Activated CD4-positive, alpha-beta T cell treated with anti-CD3 and anti-CD28 coated beads, Interleukin-2, amount 10 ng/mL, durations not matched to agents 7 days and 5 days (primary cell): ENCODE data around the gene PRPF40B. TPM values are rescaled to one million over a fixed set of nuclear protein-coding genes. Genes with fewer than 3 reads are reported as not detected.

Experiments used
- CTCF ChIA-PET: fragments of 350-600 bp; sonication (Branson Sonifier 250); formaldehyde crosslinking; loops from one replicate; lab custom pipeline; 2021; ENCODE audit warnings: antibody characterized with exemption; lab: Charles Lee
- POLR2A ChIA-PET: fragments of 350-600 bp; sonication (Branson Sonifier 250); formaldehyde crosslinking; loops from one replicate; lab custom pipeline; 2021; ENCODE audit warnings: antibody characterized with exemption; lab: Charles Lee
- DNase-seq: peaks from one replicate; pipeline ENCODE4 v3.0.0-alpha.2; 2020
- H3K27ac Mint-ChIP-seq: one replicate; pipeline ENCODE4 v1.8.0; 2021; ENCODE audit warnings: mild to moderate bottlenecking, moderate library complexity, mixed read lengths
- H3K27me3 Mint-ChIP-seq: one replicate; pipeline ENCODE4 v1.8.0; 2021; ENCODE audit warnings: mixed read lengths
- H3K36me3 Mint-ChIP-seq: one replicate; pipeline ENCODE4 v1.8.0; 2021; ENCODE audit warnings: low read depth, mixed read lengths
- H3K4me1 Mint-ChIP-seq: one replicate; pipeline ENCODE4 v1.8.0; 2021; ENCODE audit warnings: mixed read lengths
- H3K4me3 Mint-ChIP-seq: one replicate; pipeline ENCODE4 v1.8.0; 2021; ENCODE audit warnings: mild to moderate bottlenecking, moderate library complexity, mixed read lengths
- H3K9me3 Mint-ChIP-seq: one replicate; pipeline ENCODE4 v1.8.0; 2021; ENCODE audit warnings: mixed read lengths
- total RNA-seq, 2 experiments: library from RNA; stranded (reverse); gene quantifications; one replicate each; pipeline ENCODE4 v1.2.3, GENCODE V29; 2021

The PRPF40B gene
- 10 to 100 TPM; 11.6 to 11.7 TPM for total RNA-seq

DNA sequence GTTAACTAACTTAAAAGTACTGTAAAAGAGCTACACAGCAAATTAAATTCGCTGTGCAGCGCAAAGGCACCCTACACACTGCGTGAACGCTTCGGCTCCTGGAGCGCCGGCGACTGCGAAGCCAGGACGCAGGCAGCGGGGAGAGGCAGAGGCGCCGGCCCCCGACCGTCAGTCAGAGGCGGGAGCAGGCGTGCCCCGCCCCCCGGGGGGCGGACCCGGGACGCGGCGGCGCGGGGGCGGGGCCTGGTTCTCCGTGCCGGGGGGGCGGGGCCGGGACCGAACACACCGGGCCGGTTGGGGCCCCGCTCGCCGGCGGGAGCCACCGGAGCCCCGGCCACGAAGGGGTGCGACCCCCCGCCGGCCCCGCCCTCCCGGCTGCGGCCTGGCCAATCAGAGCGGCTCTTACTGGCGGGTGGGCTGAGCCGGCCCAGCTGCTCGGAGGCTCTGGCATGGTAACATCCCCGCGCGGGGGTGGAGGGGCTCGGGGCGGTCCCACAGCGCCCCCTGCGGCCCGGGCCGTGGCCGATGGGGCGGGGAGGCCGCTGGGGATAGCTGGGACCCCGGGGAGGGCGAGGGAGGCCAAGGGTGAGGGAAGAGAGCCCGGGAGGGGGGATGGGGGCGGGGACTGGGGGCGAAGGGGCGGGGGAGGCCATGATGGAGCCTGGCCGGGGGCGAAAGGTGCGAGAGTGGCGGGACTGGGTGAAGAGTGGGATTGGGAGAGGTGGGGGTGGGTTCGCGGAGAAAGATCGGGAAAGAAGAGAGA is at the start of gene PRPF40B:
TSS of gene PRPF40B (plus strand) at position 420 of the 763 bp plus-strand sequence. CDS start at position 450, 30 bp downstream.
- Mint-ChIP-seq H3K27ac (peak within 1 kb of the TSS; percentile 91), H3K27me3 (peaks cover 21% of the 10 kb centered on the region), H3K4me1 (peaks cover 34% of the 10 kb centered on the region), H3K36me3 (no peaks in the 10 kb centered on the region), H3K9me3 (no peaks in the 10 kb centered on the region), H3K4me3 (peak within 1 kb of the TSS; percentile 81)
- ChIA-PET CTCF (interaction anchor here (0.6 to 2.3 kb wide), 12 partner anchors 8 to 200 kb away, joined by 3 to 12 read pairs (median 6); partner anchors contain the start of gene TMBIM6), POLR2A (interaction anchor here (0.6 kb wide), 2 partner anchors 118 to 493 kb away, joined by 3 to 4 read pairs; partner anchors contain the start of gene TMBIM6)
- DNase-seq: peak; percentile 84

DNA sequence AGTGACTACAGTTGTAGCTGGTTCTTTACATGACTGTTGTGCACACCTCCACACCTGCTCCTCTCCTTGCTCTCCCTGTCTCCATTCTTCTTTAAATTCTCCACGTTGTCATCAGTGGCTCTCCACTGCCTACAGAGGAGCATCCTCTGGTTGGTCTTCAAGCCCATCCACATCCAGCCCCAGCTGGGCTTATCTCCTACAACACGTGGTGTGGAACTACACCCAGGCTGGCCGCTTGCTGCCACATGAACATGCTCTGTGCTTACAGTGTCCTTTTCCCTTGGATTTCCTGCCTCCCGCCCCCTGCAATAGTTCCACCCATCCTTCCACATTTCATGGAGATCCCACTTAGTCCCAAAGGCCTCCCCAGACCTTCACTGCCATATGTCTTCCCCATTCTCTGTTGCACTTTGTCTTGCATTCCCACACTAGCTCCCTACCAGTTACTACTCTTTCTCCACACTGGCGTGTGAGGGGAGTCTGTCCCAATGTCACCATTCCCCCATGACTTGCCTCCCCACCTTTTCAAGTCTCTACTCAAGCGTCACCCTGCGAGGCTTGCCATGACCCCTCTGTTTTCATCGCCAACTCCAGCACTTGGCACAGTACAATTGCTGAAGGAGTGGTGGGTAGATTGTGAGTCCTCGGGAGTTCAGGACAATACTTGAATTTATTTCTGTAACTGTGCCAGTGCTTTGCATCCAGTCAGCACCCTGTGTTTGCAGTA is 45.6 kb upstream of the PRPF40B start:
- Mint-ChIP-seq H3K4me1 (peaks cover 22% of the 10 kb centered on the region), H3K36me3 (peaks cover 4% of the 10 kb centered on the region), H3K27ac (no peak overlapping the region), H3K27me3 (no peaks in the 10 kb centered on the region), H3K9me3 (no peaks in the 10 kb centered on the region), H3K4me3 (no peak overlapping the region)
- no peak for DNase-seq
- ChIA-PET CTCF (interaction anchor here (1.0 to 4.0 kb wide), 4 partner anchors 7 to 219 kb away, joined by 3 to 22 read pairs (median 4); no protein-coding TSS in a partner anchor), POLR2A (no interaction called here)

DNA sequence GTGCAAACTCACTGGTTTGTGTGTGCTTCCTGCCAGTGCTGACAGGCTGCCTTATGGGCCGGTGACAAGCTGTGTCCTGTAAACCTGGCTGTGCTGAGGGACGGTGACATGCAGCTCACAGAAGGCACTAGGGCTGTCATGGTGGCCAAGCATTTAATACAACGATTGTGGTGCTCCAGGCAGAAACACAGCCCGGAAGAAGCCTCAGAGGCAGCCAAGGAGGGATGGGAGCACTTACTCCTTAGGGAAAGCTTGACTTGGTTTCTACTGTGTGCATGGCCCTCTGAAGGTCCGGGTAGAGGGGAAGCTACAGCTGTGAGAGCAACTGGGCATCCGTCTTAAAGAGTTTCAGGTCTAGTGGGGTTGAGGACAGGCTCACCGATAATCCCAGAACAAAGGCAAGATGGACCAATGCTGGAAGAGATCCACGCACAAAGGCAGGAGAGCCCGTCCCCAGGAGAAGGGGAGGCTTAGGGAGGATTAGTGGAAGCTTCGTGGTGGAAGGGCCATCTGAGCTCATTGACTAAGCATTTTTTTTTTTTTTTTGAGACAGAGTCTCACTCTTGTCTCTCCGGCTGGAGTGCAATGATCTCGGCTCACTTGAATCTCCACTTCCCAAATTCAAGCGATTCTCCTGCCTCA is 44.8 kb upstream of the PRPF40B start:
- H3K36me3 Mint-ChIP-seq: peaks cover 2% of the 10 kb centered on the region
- ChIA-PET CTCF (interaction anchor here (0.6 to 4.0 kb wide), 8 partner anchors 8 to 220 kb away, joined by 3 to 22 read pairs (median 3); partner anchors contain the start of gene SPATS2), POLR2A (no interaction called here)
- H3K27ac Mint-ChIP-seq: no peak overlapping the region
- H3K4me1 Mint-ChIP-seq: peaks cover 22% of the 10 kb centered on the region
- no peak overlapping the region for H3K4me3 Mint-ChIP-seq
- DNase-seq: no peak
- no peaks in the 10 kb centered on the region for H3K9me3 Mint-ChIP-seq
- H3K27me3 Mint-ChIP-seq: no peaks in the 10 kb centered on the region

DNA sequence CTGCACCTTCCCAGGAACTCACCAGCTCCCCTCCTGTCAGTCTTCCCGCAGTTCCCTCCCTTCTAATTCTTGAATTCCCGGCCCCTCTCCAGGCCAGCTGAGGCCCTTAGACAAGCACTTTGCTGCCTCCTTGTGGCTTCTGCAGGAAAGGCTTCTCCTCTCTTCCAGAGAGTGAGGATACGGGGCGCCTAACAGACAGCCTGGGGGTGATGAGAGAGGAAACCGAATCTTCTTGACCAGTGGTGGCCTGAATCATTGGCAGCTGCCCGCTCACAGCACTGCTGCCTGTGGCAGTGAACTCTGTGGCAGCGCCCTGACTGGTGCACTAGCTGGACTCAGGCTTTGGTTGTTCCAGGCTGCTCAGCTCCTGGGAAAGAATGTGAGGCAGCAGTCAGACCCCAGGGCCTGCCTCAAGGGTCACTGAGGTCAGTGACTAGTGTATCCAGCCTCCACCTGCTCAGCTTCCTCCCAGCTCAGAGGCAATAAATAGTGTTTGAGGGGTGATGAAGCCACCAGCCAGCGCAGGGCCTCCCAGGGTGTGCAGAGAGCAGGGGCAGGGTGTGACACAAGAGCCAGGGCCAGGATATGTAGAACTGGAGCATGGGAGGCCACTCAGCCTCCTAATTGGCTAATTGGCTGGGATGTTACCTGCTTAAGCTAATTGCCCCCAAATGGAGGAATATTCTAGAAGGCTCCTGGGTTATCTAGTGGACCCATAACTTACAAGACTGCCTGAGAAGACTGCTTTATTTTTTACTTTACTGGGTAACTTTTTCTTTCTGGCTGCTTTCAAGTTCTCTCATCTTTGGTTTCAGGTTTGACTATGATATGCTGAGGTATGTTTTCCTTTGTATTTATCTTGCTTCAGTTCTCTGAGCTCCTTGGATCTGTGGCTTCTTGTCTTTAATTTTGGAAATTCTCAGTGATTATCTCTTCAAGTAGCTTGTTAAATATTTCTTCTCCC is 42.5 kb upstream of the PRPF40B start:
- Mint-ChIP-seq H3K27ac (peak overlapping the region; percentile 22), H3K36me3 (peaks cover 2% of the 10 kb centered on the region), H3K9me3 (no peaks in the 10 kb centered on the region), H3K4me1 (peaks cover 22% of the 10 kb centered on the region), H3K27me3 (no peaks in the 10 kb centered on the region), H3K4me3 (no peak overlapping the region)
- ChIA-PET POLR2A (no interaction called here), CTCF (interaction anchor here (0.6 to 4.0 kb wide), 21 partner anchors 8 to 292 kb away, joined by 3 to 22 read pairs (median 3); partner anchors contain the start of genes PRPF40B and SPATS2)
- DNase-seq: peak; percentile 75

DNA sequence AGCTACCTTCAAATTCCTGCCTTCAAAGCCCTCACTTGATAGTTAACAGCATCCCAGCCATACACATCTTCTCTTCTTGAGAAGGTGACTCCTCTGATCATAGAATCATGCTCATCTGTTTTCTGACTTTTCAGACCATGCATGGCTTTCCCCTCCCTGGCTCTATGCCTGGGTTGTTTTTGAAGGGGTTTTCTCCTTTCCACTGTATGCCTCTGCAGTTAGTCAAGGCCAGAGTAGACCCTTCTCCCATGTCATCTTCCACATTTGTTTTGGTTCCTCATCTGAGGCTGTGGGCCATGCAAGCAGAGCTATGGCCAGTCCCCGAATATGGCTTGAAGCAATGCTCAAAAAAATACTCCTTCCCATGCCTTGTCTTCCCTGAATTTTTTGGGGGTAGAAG is 41.2 kb upstream of the PRPF40B start:
- CTCF ChIA-PET: interaction anchor here (4.0 kb wide), 1 partner anchor 11 kb away, joined by 22 read pairs; no protein-coding TSS in a partner anchor
- Mint-ChIP-seq H3K4me3 (no peak overlapping the region), H3K27ac (no peak overlapping the region), H3K36me3 (peaks cover 2% of the 10 kb centered on the region), H3K27me3 (no peaks in the 10 kb centered on the region), H3K4me1 (peaks cover 22% of the 10 kb centered on the region), H3K9me3 (no peaks in the 10 kb centered on the region)
- no peak for DNase-seq
- POLR2A ChIA-PET: no interaction called here

DNA sequence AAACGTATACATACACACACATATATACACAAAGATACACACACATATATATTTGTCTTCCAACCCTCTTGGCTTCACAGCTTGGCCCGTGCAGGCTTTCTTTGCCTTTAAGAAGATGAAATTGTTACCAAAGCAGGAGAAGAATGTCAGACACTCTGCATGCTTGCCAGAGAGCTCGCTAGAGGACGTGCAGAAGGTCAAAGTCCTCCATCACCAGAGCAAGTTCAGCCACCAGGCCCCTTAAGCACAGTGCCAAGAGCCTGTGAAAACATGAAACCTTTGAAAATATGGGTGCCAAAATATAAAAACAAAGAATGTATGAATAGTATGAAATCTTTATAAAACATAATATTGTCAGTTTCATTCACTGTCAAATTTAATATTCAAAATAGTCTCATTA is 40.5 kb upstream of the PRPF40B start:
- CTCF ChIA-PET: interaction anchor here (0.5 to 1.5 kb wide), 2 partner anchors 20 to 614 kb away, joined by 4 to 5 read pairs; no protein-coding TSS in a partner anchor
- no peaks in the 10 kb centered on the region for H3K27me3 Mint-ChIP-seq
- POLR2A ChIA-PET: no interaction called here
- peaks cover 22% of the 10 kb centered on the region for H3K4me1 Mint-ChIP-seq
- no peak overlapping the region for H3K4me3 Mint-ChIP-seq
- no peak overlapping the region for H3K27ac Mint-ChIP-seq
- H3K36me3 Mint-ChIP-seq: peaks cover 2% of the 10 kb centered on the region
- H3K9me3 Mint-ChIP-seq: no peaks in the 10 kb centered on the region
- no peak for DNase-seq

DNA sequence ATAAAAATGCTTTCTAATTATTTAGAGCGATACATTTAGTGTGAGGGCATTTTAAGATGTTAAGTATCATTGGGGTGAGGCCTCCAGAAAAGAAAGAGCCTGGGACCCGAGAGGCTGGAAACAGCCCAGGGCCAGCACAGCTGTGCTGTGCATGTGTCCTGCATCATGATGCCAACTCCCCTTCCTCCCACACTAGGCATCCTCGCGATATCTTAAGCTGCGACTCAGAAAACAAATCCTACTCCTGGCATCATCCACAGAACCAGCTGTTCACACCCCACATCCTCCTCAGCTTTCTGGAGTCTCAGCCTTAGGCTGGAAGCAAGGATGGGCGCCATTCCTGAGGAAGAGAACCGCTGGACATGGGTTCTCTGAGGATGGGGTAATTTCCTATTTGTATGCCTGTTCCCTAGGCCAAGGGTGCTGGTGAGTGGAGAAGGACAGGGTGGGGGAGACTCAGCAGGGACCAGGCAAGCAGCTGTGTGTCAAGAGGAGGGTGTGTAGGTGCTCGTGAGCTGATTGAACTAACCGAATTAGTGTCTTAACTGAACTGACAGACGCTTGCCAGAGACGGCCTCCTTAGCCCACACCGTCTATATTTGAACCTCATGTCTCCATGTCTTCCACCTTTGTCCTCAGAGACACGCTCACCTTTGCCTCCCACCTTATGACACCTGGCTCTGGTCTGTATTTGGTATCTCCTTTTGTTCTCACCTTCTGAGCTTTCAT is 39.8 kb upstream of the PRPF40B start:
- CTCF ChIA-PET: interaction anchor here (1.3 to 1.5 kb wide), 2 partner anchors 16 to 19 kb away, joined by 3 to 4 read pairs; no protein-coding TSS in a partner anchor
- Mint-ChIP-seq H3K27ac (no peak overlapping the region), H3K4me3 (no peak overlapping the region), H3K9me3 (no peaks in the 10 kb centered on the region), H3K4me1 (peaks cover 22% of the 10 kb centered on the region), H3K36me3 (peaks cover 2% of the 10 kb centered on the region), H3K27me3 (no peaks in the 10 kb centered on the region)
- POLR2A ChIA-PET: no interaction called here
- no peak for DNase-seq

DNA sequence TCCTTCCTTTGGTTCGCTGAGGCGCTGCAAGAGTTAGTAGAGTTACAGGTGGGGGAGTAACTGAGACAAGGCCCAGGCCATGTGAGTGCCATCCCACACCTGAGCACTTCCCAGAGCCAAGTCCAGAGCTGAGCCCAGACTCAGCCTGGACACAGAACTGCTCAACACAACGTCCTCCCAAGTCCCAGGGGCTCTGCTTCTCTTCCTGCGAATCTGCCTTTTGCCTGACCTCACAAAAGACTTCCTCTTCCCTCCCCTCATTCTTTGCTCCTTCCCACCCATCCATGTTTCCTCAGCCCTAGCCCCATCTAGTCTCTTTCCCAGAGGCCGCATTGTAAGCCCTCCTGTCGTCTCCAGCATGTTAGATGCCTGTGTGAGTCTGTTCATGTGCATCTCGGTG is 38.8 kb upstream of the PRPF40B start:
- H3K4me3 Mint-ChIP-seq: no peak overlapping the region
- H3K4me1 Mint-ChIP-seq: peaks cover 21% of the 10 kb centered on the region
- no peaks in the 10 kb centered on the region for H3K9me3 Mint-ChIP-seq
- ChIA-PET CTCF (interaction anchor here (0.6 to 1.3 kb wide), 2 partner anchors 18 to 54 kb away, joined by 3 read pairs; no protein-coding TSS in a partner anchor), POLR2A (no interaction called here)
- H3K27ac Mint-ChIP-seq: no peak overlapping the region
- no peak for DNase-seq
- H3K36me3 Mint-ChIP-seq: peaks cover 2% of the 10 kb centered on the region
- H3K27me3 Mint-ChIP-seq: no peaks in the 10 kb centered on the region

DNA sequence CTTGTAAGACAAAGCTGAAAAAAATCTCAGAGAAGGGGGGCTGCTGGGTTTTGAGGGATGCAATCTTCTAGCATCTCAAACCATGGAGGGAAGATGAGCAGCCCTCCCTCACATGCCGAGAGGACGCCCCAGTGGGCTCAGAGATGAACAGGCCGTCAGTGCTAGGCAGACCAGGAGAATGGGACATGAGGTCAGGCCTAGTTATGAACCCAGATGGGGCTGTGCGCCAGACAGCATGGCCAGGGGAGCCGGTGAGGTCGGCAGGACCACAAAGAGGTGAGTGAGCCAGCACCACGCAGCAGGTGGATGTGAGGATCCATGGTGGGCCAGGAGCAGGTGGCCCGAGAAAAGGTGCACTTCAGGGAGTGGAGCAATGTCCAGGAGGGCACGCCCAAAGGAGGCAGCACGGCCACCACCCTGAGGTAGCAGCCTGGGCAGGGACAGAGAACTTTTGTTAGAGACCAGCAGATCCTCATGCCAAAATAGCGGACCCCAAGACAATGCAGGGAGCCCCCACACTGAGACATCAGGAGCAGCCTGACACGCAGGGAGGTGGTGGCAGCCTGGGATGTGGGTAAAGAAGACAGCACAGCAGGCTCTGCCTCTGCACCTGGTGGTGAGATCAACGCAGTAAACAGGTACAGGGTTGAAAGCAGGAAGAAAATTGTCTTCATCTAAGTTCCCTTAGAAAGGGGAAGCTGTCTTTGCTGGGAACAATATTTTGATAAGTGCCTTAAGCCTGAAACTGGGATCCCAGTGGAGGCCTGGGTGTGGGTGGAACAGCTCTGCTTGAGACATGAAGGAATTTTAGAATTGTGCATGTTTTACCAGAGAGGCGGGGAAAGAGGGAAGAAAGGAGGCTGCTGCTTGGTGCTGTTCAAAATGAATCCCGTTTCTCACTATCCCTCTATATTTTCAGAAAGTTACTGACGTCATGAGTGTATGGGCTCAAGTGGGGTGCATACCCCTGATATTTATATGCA is 37.6 kb upstream of the PRPF40B start:
- CTCF ChIA-PET: interaction anchor here (0.7 kb wide), 1 partner anchor 220 kb away, joined by 4 read pairs; no protein-coding TSS in a partner anchor
- peaks cover 14% of the 10 kb centered on the region for H3K4me1 Mint-ChIP-seq
- no peaks in the 10 kb centered on the region for H3K9me3 Mint-ChIP-seq
- DNase-seq: no peak
- H3K27me3 Mint-ChIP-seq: no peaks in the 10 kb centered on the region
- H3K4me3 Mint-ChIP-seq: no peak overlapping the region
- no peak overlapping the region for H3K27ac Mint-ChIP-seq
- POLR2A ChIA-PET: interaction anchor here (0.6 kb wide), 1 partner anchor 79 kb away, joined by 3 read pairs; no protein-coding TSS in a partner anchor
- peaks cover 3% of the 10 kb centered on the region for H3K36me3 Mint-ChIP-seq

DNA sequence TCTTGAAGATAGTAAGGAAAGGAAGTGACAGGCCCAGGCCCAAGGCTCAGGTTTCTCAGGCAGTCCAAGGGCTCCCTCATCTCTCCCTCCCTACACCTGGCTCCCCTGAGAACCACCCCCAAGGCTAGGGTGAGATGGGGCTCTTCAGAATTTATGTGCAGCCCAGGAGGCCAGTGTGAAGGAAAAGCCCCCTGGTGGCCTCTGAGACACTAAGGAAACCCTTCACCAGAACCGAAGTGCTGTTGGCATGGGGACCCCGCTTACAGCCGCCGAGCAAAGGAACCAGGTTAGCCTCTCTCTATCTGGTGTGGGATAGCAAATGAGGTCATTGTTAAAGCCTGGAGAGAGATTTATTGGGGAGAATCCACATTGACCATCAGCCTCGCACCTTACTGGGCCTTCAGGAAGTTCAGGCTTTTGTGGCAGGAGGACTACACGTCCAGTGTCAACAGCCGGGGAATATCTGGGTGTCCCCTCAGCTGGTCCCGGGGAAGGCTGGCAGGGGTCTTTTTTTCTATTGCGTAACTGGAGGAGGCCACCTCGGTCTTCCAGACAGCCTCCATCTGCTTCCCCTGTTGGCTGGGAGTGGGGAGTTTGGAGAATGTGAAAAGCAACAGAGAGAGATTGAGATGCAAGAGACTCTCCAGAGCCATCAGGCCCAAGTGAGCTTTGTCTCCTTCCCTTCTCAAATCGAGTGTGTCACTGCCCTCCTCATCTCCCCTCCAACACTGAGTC is 36.0 kb upstream of the PRPF40B start:
- Mint-ChIP-seq H3K9me3 (peaks cover 2% of the 10 kb centered on the region), H3K36me3 (peaks cover 7% of the 10 kb centered on the region), H3K27ac (no peak overlapping the region), H3K4me1 (peaks cover 3% of the 10 kb centered on the region), H3K27me3 (no peaks in the 10 kb centered on the region), H3K4me3 (no peak overlapping the region)
- POLR2A ChIA-PET: no interaction called here
- CTCF ChIA-PET: interaction anchor here (1.2 kb wide), 1 partner anchor 13 kb away, joined by 3 read pairs; no protein-coding TSS in a partner anchor
- DNase-seq: no peak
